HG03066 (cell line): ENCODE measurements around the gene FLT4.

Experiments
- ATAC-seq: cut with Tn5 transposase; IDR thresholded peaks from one replicate; pipeline ENCODE4 v1.9.1; 2021; ENCODE audit warnings: low read depth; ENCODE audit not compliant: unreplicated experiment

The FLT4 gene

GRCh38 chr5:180555168-180555921 lies 94.1 kb downstream of the FLT4 start:
- no peak for ATAC-seq

GRCh38 chr5:180553530-180553929 lies 95.9 kb downstream of the FLT4 start:
- no peak for ATAC-seq
